Lower lobe of right lung (tissue), 2 donors: ENCODE measurements around the gene LILRB1. TPM values are rescaled to one million over a fixed set of nuclear protein-coding genes. Genes with fewer than 3 reads are reported as not detected.
"Not testable (repeated sequence)": the region's sequence is repeated elsewhere in the genome, so short reads cannot be mapped to it uniquely, and the experiment has no call there.

Experiments used
- ATAC-seq, 2 donors: fragments of 200-7000 bp; cut with Tn5 transposase; one replicate each; pipeline ENCODE4 v1.9.1; 2020 to 2022; ENCODE audit warnings: mild to moderate bottlenecking in 2 of 2, moderate library complexity in 2 of 2
- DNase-seq: peaks from one replicate; pipeline ENCODE4 v3.0.0-alpha.2; 2020
- H3K27ac ChIP-seq: fragments of 200-600 bp; one replicate; pipeline ENCODE4 v1.8.0; 2022
- H3K27me3 ChIP-seq: fragments of 200-600 bp; one replicate; pipeline ENCODE4 v1.8.0; 2022; ENCODE audit warnings: low read depth
- H3K36me3 ChIP-seq: fragments of 200-600 bp; one replicate; pipeline ENCODE4 v1.8.0; 2022; ENCODE audit warnings: mild to moderate bottlenecking
- H3K4me1 ChIP-seq: fragments of 200-600 bp; one replicate; pipeline ENCODE4 v1.8.0; 2022
- H3K4me3 ChIP-seq: fragments of 200-600 bp; one replicate; pipeline ENCODE4 v1.8.0; 2022; ENCODE audit warnings: mild to moderate bottlenecking
- H3K9me3 ChIP-seq: fragments of 200-600 bp; one replicate; pipeline ENCODE4 v1.8.0; 2022
- intact Hi-C: fragments of 100-400 bp; cut with DNase I; formaldehyde crosslinking; loops from one replicate; pipeline ENCODE4 v1.11.0; 2022
- long read RNA-seq: library from polyadenylated mRNA; unstranded; transcript quantifications from one replicate; pipeline ENCODE4 v2.0.0, GENCODE V29; 2021
- total RNA-seq: library from RNA; stranded (reverse); fragmentation: NEBNext Ultra II Directional; extraction: Animal tissue kit (Norgen Biotek cat#: 25700); gene quantifications from one replicate; pipeline ENCODE4 v1.2.1, GENCODE V29; 2021
- TF ChIP-seq, protein P1 (sequence below): fragments of 200-600 bp; IDR thresholded peaks from one replicate; pipeline ENCODE4 v1.8.0; 2022; ENCODE audit warnings: antibody characterized with exemption, mild to moderate bottlenecking
- donor health status: DM: no; HTN: yes; CAD: no; lungs with severe emphysema.

Gene LILRB1
- 43.3 TPM for total RNA-seq
- long read RNA-seq, partial matches to known transcripts = 32 of 84 reads
- long read RNA-seq, other reads (novel, unspliced or antisense) = 47 of 84 reads

DNA sequence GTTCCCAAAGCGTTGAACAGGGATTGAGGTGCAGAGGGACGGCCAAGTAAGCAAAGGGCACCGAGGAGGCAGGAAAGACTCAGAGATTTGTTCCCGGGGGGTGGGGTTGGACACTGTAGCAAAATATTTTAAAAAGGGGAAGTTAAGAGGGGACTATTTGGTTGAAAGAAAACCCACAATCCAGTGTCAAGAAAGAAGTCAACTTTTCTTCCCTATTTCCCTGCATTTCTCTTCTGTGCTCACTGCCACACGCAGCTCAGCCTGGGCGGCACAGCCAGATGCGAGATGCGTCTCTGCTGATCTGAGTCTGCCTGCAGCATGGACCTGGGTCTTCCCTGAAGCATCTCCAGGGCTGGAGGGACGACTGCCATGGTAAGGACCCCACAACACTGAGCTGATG is at the start of gene LILRB1:
Gene LILRB1 (plus strand): TSS at position 223 of the 400 bp plus-strand sequence. CDS start 590 bp downstream, outside the sequence.
- peak within 1 kb of the TSS; percentile 27 for H3K4me3 ChIP-seq
- H3K4me1 ChIP-seq, H3K27ac ChIP-seq, intact Hi-C loops, DNase-seq, H3K36me3 ChIP-seq, H3K9me3 ChIP-seq: not testable (repeated sequence)
- peak; percentile 45 to 60 for ATAC-seq
- peaks cover 20% of the 10 kb centered on the region for H3K27me3 ChIP-seq

- no peak for DNase-seq
- no peaks in the 10 kb centered on the region for H3K36me3 ChIP-seq
- H3K27ac ChIP-seq = no peak overlapping the region
- no peak for ATAC-seq
- no peaks in the 10 kb centered on the region for H3K9me3 ChIP-seq
- intact Hi-C loops = no loop called here
- peaks cover 8% of the 10 kb centered on the region for H3K27me3 ChIP-seq
- H3K4me1 ChIP-seq = no peaks in the 10 kb centered on the region
- H3K4me3 ChIP-seq = no peak overlapping the region
- TF ChIP-seq, protein P1, sequence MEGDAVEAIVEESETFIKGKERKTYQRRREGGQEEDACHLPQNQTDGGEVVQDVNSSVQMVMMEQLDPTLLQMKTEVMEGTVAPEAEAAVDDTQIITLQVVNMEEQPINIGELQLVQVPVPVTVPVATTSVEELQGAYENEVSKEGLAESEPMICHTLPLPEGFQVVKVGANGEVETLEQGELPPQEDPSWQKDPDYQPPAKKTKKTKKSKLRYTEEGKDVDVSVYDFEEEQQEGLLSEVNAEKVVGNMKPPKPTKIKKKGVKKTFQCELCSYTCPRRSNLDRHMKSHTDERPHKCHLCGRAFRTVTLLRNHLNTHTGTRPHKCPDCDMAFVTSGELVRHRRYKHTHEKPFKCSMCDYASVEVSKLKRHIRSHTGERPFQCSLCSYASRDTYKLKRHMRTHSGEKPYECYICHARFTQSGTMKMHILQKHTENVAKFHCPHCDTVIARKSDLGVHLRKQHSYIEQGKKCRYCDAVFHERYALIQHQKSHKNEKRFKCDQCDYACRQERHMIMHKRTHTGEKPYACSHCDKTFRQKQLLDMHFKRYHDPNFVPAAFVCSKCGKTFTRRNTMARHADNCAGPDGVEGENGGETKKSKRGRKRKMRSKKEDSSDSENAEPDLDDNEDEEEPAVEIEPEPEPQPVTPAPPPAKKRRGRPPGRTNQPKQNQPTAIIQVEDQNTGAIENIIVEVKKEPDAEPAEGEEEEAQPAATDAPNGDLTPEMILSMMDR = no peak
Measured at GRCh38 chr19:54586397-54586796, 43.9 kb upstream of the LILRB1 start.

- TF ChIP-seq, protein P1 = no peak
- no peak for DNase-seq
- H3K27me3 ChIP-seq = peaks cover 8% of the 10 kb centered on the region
- intact Hi-C loops = no loop called here
- no peaks in the 10 kb centered on the region for H3K36me3 ChIP-seq
- no peaks in the 10 kb centered on the region for H3K4me1 ChIP-seq
- H3K27ac ChIP-seq = no peak overlapping the region
- no peak for ATAC-seq
- no peaks in the 10 kb centered on the region for H3K9me3 ChIP-seq
- no peak overlapping the region for H3K4me3 ChIP-seq
Measured at GRCh38 chr19:54587026-54587425, 43.3 kb upstream of the LILRB1 start.

GRCh38 chr19:54593445-54593844 is 36.8 kb upstream of the LILRB1 start, which contains the start of gene LILRA1:
Gene LILRA1 (plus strand): TSS chr19:54593632. CDS start chr19:54594245, 613 bp downstream.
- H3K36me3 ChIP-seq, intact Hi-C loops, DNase-seq, H3K27me3 ChIP-seq, H3K9me3 ChIP-seq, H3K4me1 ChIP-seq: not testable (repeated sequence)
- H3K27ac ChIP-seq = peak within 1 kb of the TSS; percentile 34
- H3K4me3 ChIP-seq = peak within 1 kb of the TSS; percentile 27
- ATAC-seq = peak; percentile 53 to 68

DNA sequence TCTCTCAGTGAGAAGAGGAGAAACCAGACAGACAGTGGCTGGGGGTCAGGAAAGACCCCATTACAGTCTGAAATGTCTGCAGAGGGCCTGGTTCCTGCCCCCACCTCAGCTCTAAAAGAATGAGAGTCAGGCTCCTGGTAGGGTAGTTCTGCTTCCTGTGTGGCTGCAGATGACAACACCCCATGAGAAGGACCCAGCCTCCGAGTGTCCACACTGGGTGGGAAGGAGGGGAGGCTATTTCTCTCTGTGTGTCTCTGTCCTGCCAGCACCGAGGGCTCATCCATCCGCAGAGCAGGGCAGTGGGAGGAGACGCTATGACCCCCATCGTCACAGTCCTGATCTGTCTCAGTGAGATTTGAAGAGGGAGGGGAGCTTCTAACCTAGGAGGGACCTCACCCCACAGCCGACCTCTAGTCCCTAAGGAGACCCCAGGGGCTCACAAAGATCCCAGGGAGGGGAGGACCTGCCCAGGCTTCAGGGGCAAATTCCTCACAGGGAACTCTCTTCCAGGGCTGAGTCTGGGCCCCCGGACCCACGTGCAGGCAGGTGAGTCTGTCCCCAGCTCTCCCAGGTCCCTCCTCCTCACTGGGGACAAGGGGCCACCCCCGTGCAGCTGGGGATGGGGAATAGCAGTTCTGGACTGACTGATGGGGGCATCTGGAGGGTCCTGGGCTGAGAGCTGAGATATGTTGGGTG is 36.2 kb upstream of the LILRB1 start:
- H3K9me3 ChIP-seq, H3K36me3 ChIP-seq, intact Hi-C loops, DNase-seq, H3K27me3 ChIP-seq, H3K4me1 ChIP-seq: not testable (repeated sequence)
- peak; percentile 67 to 68 for ATAC-seq
- Histone ChIP-seq H3K27ac (peak overlapping the region; percentile 34), H3K4me3 (peak overlapping the region; percentile 27)

DNA sequence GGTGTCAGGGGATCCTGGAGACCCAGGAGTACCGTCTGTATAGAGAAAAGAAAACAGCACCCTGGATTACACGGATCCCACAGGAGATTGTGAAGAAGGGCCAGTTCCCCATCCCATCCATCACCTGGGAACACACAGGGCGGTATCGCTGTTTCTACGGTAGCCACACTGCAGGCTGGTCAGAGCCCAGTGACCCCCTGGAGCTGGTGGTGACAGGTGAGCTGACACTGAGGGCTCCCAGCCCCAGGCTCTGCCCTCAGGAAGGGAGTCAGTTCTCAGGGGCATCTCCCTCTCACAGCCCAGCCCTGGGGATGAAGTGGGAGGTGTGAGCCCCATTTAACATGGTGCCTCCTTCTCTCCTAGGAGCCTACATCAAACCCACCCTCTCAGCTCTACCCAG is 35.5 kb upstream of the LILRB1 start:
- Histone ChIP-seq H3K36me3 (no peaks in the 10 kb centered on the region), H3K4me1 (no peaks in the 10 kb centered on the region), H3K4me3 (no peak overlapping the region), H3K9me3 (no peaks in the 10 kb centered on the region), H3K27ac (no peak overlapping the region), H3K27me3 (no peaks in the 10 kb centered on the region)
- no peak for DNase-seq
- intact Hi-C loops = no loop called here
- TF ChIP-seq, protein P1 = no peak
- no peak for ATAC-seq

DNA sequence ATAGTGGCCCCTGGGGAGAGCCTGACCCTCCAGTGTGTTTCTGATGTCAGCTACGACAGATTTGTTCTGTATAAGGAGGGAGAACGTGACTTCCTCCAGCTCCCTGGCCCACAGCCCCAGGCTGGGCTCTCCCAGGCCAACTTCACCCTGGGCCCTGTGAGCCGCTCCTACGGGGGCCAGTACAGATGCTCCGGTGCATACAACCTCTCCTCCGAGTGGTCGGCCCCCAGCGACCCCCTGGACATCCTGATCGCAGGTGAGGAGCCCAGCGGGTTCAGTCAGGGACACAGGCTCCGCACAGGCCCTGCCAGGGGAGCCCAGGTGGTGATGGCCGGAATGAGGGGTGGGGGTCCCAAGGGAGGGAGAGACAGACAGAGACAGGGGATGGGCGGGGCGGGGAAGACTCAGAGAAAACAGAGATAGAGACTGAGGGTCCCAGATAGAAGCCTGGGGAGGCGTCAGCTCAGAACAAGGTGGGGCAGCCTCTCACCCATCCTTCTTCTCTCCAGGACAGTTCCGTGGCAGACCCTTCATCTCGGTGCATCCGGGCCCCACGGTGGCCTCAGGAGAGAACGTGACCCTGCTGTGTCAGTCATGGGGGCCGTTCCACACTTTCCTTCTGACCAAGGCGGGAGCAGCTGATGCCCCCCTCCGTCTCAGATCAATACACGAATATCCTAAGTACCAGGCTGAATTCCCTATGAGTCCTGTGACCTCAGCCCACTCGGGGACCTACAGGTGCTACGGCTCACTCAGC is 34.4 kb upstream of the LILRB1 start:
- DNase-seq, H3K4me1 ChIP-seq, H3K27ac ChIP-seq, H3K36me3 ChIP-seq, H3K9me3 ChIP-seq, H3K4me3 ChIP-seq, intact Hi-C loops, H3K27me3 ChIP-seq, ATAC-seq: not testable (repeated sequence)
